ENCODE results near the gene ROS1. TPM values are rescaled to one million over a fixed set of nuclear protein-coding genes. Genes with fewer than 3 reads are reported as not detected.

The ROS1 gene
- total RNA-seq, 3 donors from 2014 or later, result 0.03 TPM; not detected in 1

DNA sequence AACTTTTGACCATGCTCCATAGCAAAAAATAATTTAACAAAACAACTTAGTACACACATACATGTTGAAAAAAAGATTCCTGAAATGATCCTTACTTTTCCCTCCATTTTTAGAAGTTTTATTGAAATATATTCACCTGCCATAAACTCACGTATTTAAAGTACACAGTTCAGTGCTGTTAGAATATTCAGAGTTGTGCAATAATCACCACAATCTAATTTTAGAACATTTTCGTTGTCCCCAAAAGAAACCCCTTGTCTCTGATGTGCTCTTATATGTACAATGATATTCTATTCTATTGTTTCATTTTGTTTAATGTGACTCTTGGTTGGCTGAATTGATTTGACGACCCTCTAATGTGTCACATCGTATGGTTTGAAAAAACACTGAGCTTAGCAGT lies 15.9 kb downstream of the ROS1 start:
- H3K9me3 Mint-ChIP-seq, result no peaks in the 10 kb centered on the region
- no peak for ATAC-seq
- H3K4me3 Mint-ChIP-seq, result no peak overlapping the region
- H3K36me3 Mint-ChIP-seq (ENCODE audit: insufficient read depth), result no peaks in the 10 kb centered on the region
- H3K4me1 Mint-ChIP-seq (ENCODE audit: low read depth), result no peaks in the 10 kb centered on the region
- peaks cover 23% of the 10 kb centered on the region for H3K27me3 Mint-ChIP-seq (ENCODE audit: low read depth)
- no peak for DNase-seq

DNA sequence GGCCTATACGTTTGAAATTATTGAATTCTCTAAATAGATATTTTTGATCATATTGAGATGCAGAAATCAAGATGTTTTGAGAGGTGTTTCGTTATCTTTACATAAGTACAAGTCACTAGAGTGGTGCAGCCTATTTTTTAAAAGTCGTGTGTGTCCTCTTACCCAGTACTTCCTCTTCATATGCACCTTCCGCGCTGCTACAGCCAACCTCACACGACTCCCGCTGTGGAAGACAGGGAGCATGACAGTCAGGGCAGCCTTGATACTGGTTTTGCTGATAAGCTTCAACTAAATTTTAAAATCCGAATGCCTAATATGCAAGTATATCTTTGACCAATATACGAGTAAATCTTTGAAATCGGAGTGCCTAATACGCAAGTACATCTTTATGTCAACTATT lies 16.3 kb downstream of the ROS1 start:
- Mint-ChIP-seq H3K4me1 (ENCODE audit: low read depth) (no peaks in the 10 kb centered on the region), H3K9me3 (no peaks in the 10 kb centered on the region), H3K4me3 (no peak overlapping the region), H3K36me3 (ENCODE audit: insufficient read depth) (no peaks in the 10 kb centered on the region), H3K27me3 (ENCODE audit: low read depth) (peaks cover 23% of the 10 kb centered on the region)
- DNase-seq (no peak), ATAC-seq (no peak)

DNA sequence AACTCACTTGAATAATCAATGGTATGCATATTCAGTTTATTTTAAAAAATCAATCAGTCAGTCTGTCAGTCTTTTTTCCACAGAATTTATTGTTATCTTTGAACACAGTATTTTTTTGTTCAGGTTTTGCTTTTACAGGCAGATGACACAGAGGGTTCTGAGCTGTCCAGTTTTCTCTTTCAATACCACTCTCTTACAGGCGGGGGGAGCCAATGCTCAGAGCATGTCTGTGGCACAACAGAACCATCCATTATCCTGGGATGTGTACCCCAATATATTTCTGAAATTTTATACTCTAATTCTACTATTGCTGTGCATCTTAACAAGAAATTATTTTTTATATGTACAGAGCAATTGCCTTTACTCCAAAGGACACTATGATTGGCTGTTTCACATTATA lies 21.2 kb downstream of the ROS1 start:
- H3K4me3 Mint-ChIP-seq, result no peak overlapping the region
- DNase-seq, result no peak
- H3K4me1 Mint-ChIP-seq (ENCODE audit: low read depth), result no peaks in the 10 kb centered on the region
- H3K27me3 Mint-ChIP-seq (ENCODE audit: low read depth), result peaks cover 13% of the 10 kb centered on the region
- no peaks in the 10 kb centered on the region for H3K36me3 Mint-ChIP-seq (ENCODE audit: insufficient read depth)
- no peaks in the 10 kb centered on the region for H3K9me3 Mint-ChIP-seq
- no peak for ATAC-seq

DNA sequence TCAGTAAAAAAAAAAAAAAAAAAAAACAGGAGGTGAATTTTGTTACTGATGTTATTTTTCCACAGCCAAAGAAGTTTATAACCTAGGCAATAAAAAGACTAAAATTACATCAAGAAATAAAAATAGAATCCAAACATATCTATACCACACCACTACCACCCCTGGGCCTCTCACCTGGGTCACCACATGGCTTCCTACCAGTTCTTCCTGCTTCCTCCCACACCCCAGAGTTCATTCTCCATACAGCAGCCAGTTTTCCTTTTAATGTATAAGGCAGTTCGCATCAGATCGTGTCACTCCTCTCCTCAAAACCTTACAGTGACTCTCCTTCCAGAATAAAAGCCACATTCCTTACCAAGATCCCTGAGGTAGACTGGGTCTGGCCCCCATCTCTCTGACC lies 23.9 kb downstream of the ROS1 start:
- H3K9me3 Mint-ChIP-seq, result no peaks in the 10 kb centered on the region
- ATAC-seq (no peak), DNase-seq (no peak)
- H3K36me3 Mint-ChIP-seq (ENCODE audit: insufficient read depth), result no peaks in the 10 kb centered on the region
- no peaks in the 10 kb centered on the region for H3K4me1 Mint-ChIP-seq (ENCODE audit: low read depth)
- no peak overlapping the region for H3K4me3 Mint-ChIP-seq
- no peaks in the 10 kb centered on the region for H3K27me3 Mint-ChIP-seq (ENCODE audit: low read depth)

DNA sequence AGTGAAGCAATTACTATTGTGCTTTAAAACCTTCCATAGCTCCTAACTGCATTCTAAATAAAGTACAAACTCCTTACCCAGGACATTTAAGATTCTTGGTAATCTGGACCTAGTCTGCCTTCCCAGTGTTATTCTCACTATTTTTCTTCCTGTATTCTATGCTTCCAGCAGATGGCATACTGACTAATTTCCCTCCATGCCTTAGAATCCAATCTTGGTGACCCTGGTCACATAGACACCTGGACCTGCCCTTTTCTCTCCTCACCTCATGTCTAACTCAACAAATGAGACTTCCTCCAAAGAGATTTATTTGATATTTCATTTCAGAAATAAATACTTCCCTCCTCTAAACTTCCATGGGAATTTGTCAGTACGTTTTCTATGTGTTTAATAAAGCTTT lies 25.8 kb downstream of the ROS1 start:
- Mint-ChIP-seq H3K27me3 (ENCODE audit: low read depth) (no peaks in the 10 kb centered on the region), H3K4me3 (no peak overlapping the region), H3K36me3 (ENCODE audit: insufficient read depth) (no peaks in the 10 kb centered on the region), H3K4me1 (ENCODE audit: low read depth) (no peaks in the 10 kb centered on the region), H3K9me3 (no peaks in the 10 kb centered on the region)
- DNase-seq (no peak), ATAC-seq (no peak)

DNA sequence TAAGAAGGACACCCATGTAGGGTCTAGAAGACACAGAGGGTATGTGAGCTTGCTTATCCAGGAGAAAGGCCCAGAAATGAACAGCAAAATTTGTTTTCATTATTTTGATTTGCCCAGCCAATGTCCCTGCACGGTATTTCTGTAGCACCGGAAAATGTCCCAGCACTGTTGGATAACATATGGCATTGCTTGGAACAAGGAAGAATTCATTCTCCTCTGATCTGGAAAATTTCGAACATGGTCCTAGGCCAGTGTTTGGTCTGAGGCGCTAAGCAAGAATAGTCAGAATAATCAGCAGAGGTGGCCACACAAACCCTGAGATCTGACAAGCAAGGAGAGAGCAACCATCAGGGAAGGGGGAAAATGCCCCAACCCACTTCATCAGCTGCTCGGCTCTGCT lies 26.6 kb downstream of the ROS1 start:
- ATAC-seq (no peak), DNase-seq (no peak)
- no peak overlapping the region for H3K4me3 Mint-ChIP-seq
- no peaks in the 10 kb centered on the region for H3K9me3 Mint-ChIP-seq
- no peaks in the 10 kb centered on the region for H3K27me3 Mint-ChIP-seq (ENCODE audit: low read depth)
- H3K36me3 Mint-ChIP-seq (ENCODE audit: insufficient read depth), result no peaks in the 10 kb centered on the region
- no peaks in the 10 kb centered on the region for H3K4me1 Mint-ChIP-seq (ENCODE audit: low read depth)

DNA sequence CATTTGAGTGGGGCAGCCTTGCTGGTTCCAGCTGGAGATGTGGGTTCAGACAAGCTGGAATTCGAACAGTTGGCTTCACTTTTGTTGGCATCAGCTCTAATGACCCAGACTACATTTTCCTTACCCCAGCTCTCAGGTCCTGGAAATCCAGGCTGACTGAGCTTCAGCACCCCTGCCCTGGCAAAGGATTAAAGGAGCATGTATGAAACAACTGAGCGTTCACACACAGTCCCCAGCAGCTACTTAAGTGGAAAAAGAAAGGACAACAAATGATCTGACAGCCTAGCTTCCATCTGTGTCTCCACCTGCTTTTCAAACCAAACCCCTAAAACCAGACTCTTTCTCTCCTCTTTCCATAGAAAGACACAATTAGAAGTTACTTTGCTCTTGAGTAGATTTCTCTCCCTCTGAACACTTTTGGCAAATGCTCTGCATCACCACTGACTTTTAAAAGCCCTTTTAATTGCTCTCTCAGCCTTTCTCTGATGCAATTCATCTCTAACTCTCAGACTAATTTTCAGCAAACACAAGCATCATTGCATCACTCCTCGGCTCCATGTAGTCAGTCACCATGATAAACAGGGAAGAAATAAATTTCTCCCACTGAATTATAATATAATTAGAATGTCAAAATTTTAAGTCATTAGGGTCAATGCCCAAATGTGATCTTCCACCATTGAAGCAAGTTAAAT lies 28.1 kb downstream of the ROS1 start:
- Mint-ChIP-seq H3K4me3 (no peak overlapping the region), H3K9me3 (no peaks in the 10 kb centered on the region), H3K4me1 (ENCODE audit: low read depth) (no peaks in the 10 kb centered on the region), H3K36me3 (ENCODE audit: insufficient read depth) (no peaks in the 10 kb centered on the region), H3K27me3 (ENCODE audit: low read depth) (peaks cover under 1% of the 10 kb centered on the region)
- ATAC-seq (no peak), DNase-seq (no peak)

DNA sequence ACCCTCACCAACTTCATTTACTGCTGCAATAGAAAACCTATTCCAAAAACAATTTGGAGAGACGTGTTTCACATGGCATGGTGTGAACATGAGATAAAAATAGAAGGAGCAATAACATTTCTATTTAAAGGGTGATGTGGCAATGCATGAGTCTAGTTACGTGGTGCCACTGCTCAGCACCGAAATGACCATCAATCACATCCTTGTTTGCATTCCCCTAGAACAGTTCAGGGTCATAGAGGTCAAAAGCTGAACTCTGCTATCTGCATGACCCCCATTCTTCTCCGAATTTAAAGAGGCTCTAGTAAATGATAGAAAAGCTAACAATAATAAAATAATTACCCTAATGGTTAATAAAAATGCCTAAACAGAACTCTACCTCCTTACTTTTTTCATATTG lies 29.5 kb downstream of the ROS1 start:
- no peak for DNase-seq
- Mint-ChIP-seq H3K27me3 (ENCODE audit: low read depth) (peaks cover 7% of the 10 kb centered on the region), H3K4me3 (no peak overlapping the region), H3K36me3 (ENCODE audit: insufficient read depth) (no peaks in the 10 kb centered on the region), H3K4me1 (ENCODE audit: low read depth) (no peaks in the 10 kb centered on the region), H3K9me3 (no peaks in the 10 kb centered on the region)
- ATAC-seq, result no peak

DNA sequence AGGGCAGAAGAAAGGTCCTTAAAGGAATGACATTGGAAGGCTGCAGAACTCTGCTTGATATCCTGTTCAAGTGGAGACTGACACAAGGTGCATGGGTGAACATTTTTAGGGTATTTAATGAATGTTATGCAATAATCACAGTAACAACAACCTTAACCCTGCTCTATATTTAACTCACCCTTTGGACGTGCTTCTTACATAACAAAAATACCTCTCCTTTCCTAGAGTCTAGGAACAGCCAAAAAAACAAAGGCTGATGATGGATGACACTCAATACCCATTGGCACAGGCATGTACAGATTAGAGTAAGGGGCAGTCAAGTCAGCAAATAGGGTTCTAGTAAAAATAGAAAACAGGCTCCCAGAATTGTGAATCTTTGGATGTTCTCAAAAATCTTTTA lies 30.6 kb downstream of the ROS1 start:
- H3K4me1 Mint-ChIP-seq (ENCODE audit: low read depth), result no peaks in the 10 kb centered on the region
- H3K36me3 Mint-ChIP-seq (ENCODE audit: insufficient read depth), result no peaks in the 10 kb centered on the region
- H3K27me3 Mint-ChIP-seq (ENCODE audit: low read depth), result peaks cover 7% of the 10 kb centered on the region
- no peaks in the 10 kb centered on the region for H3K9me3 Mint-ChIP-seq
- ATAC-seq (no peak), DNase-seq (no peak)
- H3K4me3 Mint-ChIP-seq, result no peak overlapping the region

DNA sequence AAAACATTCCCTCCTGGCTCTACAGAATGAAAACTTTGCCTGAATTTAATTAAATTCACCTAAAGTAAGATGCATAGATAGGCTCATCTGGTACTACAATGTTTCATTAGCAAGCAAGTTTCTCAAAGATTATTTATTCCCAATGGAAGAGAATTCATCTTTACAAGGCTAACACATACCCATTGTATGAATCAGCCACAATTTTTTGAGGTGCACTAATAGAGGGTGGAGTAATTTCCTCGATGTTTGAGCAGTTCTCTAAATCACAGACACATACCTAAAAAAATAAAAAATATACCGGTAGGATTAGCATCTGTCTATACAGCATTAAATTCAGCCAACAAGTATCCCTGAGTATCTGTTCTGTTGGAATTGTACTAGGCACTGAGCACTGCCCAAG lies 32.7 kb downstream of the ROS1 start:
- ATAC-seq, result no peak

DNA sequence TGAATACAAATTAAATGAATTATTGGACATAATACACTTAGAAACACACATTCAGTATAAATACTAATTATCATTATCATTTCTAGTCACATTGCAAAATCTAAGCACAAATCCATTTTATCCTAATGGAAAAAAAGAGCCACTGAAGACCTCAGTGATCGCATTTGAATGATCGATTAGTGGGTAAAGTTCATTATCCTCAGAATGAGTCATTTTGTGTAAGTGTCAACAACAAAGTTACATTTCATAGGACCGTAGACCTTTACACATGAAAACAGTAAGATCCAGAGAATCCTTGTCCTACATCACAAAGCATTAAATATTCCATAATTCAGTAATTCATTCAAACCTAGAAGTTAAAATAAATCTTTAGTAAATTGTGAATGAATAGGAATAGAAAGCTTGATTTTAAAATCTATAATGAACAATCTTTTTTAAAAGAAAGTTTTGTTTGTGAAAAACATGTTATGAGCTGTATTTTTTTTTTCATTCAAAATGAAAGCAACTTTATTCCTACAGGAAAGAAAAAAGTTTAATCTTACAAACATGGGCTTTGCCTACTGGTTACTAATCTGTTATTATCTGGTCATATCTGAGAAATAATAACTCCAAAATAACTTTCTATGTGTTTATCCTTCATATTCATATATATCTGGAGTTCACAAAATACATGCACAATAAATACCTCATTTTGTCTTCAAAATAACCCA lies 33.7 kb downstream of the ROS1 start:
- H3K27me3 Mint-ChIP-seq (ENCODE audit: low read depth), result peaks cover 11% of the 10 kb centered on the region
- no peak overlapping the region for H3K4me3 Mint-ChIP-seq
- no peaks in the 10 kb centered on the region for H3K9me3 Mint-ChIP-seq
- no peaks in the 10 kb centered on the region for H3K4me1 Mint-ChIP-seq (ENCODE audit: low read depth)
- DNase-seq (no peak), ATAC-seq (no peak)
- H3K36me3 Mint-ChIP-seq (ENCODE audit: insufficient read depth), result no peaks in the 10 kb centered on the region

More for the DNA sequence above, 32.7 kb downstream of the ROS1 start:
- DNase-seq, result no peak
- Mint-ChIP-seq H3K4me1 (ENCODE audit: low read depth) (no peaks in the 10 kb centered on the region), H3K9me3 (no peaks in the 10 kb centered on the region), H3K36me3 (ENCODE audit: insufficient read depth) (no peaks in the 10 kb centered on the region), H3K4me3 (no peak overlapping the region), H3K27me3 (ENCODE audit: low read depth) (peaks cover 7% of the 10 kb centered on the region)

DNA sequence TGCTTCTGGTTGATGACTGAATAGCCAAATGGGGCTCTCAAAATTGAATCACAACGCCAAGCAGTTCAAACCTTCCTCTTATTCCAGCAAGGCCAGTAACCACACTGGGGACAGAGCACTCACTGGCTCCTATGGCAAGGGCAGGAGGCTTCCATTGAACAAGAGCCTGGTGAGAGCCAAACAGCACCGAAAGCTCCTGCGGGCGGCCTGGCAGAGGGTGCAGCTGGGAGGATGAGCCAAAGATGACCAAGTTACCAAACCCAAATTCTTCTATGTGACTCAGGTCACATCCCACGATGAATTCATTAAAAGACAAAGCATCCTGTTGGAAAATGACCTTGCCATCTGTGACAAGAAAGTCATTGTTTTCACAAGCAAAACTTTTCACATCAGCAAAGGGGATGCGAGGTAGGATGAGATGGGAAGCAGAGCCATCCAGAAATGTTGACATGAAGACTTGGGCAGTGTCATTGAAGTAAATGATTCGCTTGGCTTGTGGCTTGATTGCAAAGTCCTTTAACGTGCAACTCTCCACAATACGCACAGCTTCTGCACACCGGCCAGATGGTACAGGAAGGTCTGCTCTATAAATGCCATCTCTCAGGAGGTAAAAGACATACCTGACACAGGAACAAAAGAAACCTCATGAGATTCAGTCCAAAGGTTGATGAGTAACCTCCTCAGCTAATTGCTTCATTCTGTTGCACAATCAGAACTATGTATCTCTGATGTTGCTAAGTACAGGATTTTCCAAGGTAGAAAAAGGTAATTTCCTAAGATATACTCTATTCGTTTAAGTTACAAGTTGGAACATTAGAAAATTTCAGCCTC lies 36.3 kb downstream of the ROS1 start:
- H3K4me3 Mint-ChIP-seq, result no peak overlapping the region
- no peaks in the 10 kb centered on the region for H3K4me1 Mint-ChIP-seq (ENCODE audit: low read depth)
- ATAC-seq (no peak), DNase-seq (no peak)
- H3K36me3 Mint-ChIP-seq (ENCODE audit: insufficient read depth), result no peaks in the 10 kb centered on the region
- H3K9me3 Mint-ChIP-seq, result no peaks in the 10 kb centered on the region
- H3K27me3 Mint-ChIP-seq (ENCODE audit: low read depth), result peaks cover 17% of the 10 kb centered on the region

DNA sequence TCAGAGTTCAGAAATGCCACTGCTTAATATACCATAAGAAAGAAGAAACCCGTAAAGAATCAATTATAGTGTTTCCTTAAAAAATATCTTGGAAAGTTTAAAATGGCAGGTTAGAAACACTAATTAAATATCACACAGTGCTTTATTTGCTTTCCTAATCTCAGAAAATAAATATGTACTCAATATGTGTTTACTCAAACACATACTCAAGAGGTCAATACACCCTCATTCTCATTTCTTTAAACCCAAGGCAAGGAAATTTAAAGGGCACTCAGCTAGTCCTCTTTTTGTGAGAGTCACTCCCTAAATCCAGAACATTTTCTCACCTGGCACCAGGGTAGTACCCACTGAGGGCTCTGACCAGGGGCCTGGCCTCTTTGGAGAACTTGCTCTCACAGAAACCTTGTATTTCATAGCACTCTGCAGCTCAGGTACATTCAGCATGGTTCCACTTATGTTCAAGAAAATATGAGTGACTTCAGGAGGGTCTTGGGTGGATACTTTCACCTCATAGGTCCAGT lies 38.2 kb downstream of the ROS1 start:
- no peaks in the 10 kb centered on the region for H3K9me3 Mint-ChIP-seq
- no peak for DNase-seq
- H3K27me3 Mint-ChIP-seq (ENCODE audit: low read depth), result peaks cover 20% of the 10 kb centered on the region
- H3K4me1 Mint-ChIP-seq (ENCODE audit: low read depth), result no peaks in the 10 kb centered on the region
- H3K36me3 Mint-ChIP-seq (ENCODE audit: insufficient read depth), result no peaks in the 10 kb centered on the region
- no peak overlapping the region for H3K4me3 Mint-ChIP-seq
- ATAC-seq, result no peak

DNA sequence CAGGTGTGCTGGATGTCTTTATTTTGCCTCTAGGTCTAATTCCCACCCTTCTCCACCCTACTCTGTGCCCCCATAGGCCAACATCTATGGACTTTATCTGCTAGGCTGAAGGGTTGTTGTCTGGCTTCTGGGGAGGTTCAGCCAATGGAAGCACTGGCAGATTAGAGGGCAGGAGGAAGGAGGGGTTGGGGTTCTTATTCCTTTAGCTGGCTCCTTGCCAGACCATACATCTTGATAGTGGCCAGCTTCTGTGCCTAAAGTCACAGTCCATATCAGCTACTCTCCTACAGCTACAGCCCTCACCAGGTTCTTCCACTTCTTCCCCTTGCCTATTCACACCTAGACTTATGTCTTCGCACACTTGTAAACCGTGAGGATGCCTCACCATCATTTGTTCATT lies 41.1 kb downstream of the ROS1 start:
- ATAC-seq (no peak), DNase-seq (no peak)
- Mint-ChIP-seq H3K4me3 (no peak overlapping the region), H3K36me3 (ENCODE audit: insufficient read depth) (no peaks in the 10 kb centered on the region), H3K9me3 (no peaks in the 10 kb centered on the region), H3K27me3 (ENCODE audit: low read depth) (peaks cover 17% of the 10 kb centered on the region), H3K4me1 (ENCODE audit: low read depth) (no peaks in the 10 kb centered on the region)
